Measurements from ENCODE around the gene DHRS2. TPM values are rescaled to one million over a fixed set of nuclear protein-coding genes. Genes with fewer than 3 reads are reported as not detected.

The DHRS2 gene
- total and polyA plus RNA-seq, 2 of the 4 experiments (the other 2 are of a cell fraction) = 0.12 to 0.18 TPM

GRCh38 chr14:23661542-23661941 lies 25.4 kb downstream of the DHRS2 start:
- Histone ChIP-seq H3K27me3 (ENCODE audit: control insufficient read depth, insufficient read depth, low read length) (peaks cover 4% of the 10 kb centered on the region; the same call in 1 of the 2 replicates), H3K27ac (ENCODE audit: insufficient read depth, low read length) (no peak overlapping the region), H2AK5ac (ENCODE audit: low read depth, low read length) (no peak overlapping the region), H2BK5ac (ENCODE audit: low read depth, low read length, poor library complexity, severe bottlenecking) (no peak overlapping the region), H3K4me1 (ENCODE audit: control insufficient read depth, insufficient read depth, low read length) (no peaks in the 10 kb centered on the region), H4K5ac (ENCODE audit: low read depth, low read length) (no peak overlapping the region), H3K4me2 (ENCODE audit: low read depth, low read length) (no peak overlapping the region), H4K91ac (ENCODE audit: insufficient read depth, low read depth, low read length) (no peak overlapping the region), H3K23ac (ENCODE audit: low read depth, low read length) (no peak overlapping the region), H3K79me1 (ENCODE audit: low read depth in 1 of 2, low read length in 2 of 2) (no peaks in the 10 kb centered on the region), H3K18ac (ENCODE audit: low read depth, low read length) (no peak overlapping the region), H2BK15ac (ENCODE audit: low read depth, low read length) (no peak overlapping the region), H2AK9ac (replicated peaks; ENCODE audit: low read depth, low read length, poor library complexity) (no peak overlapping the region), H2AFZ (replicated peaks; ENCODE audit: low read length, poor library complexity) (no peak overlapping the region), H3K56ac (ENCODE audit: extremely low read depth, insufficient read depth, low read length) (no peak overlapping the region), H3K9ac (ENCODE audit: low read depth, low read length) (no peak overlapping the region), H3K9me3 (ENCODE audit: control insufficient read depth, insufficient read depth, low read length) (no peaks in the 10 kb centered on the region), H4K8ac (ENCODE audit: low read depth in 2 of 2, low read length in 2 of 2) (no peak overlapping the region), H2BK120ac (ENCODE audit: low read depth, low read length) (no peak overlapping the region), H4K20me1 (ENCODE audit: insufficient read depth, low read length) (no peaks in the 10 kb centered on the region), H3K4ac (ENCODE audit: low read depth, low read length) (no peak overlapping the region), H3K36me3 (ENCODE audit: control insufficient read depth, insufficient read depth, low read length) (no peaks in the 10 kb centered on the region), H2BK20ac (ENCODE audit: low read depth, low read length) (no peak overlapping the region), H3K14ac (replicated peaks; ENCODE audit: low read depth, low read length) (no peak overlapping the region), H3K9me1 (ENCODE audit: insufficient read depth, low read length) (no peaks in the 10 kb centered on the region), H3K4me3 (ENCODE audit: insufficient read depth, low read depth, low read length) (no peak overlapping the region)
- TF ChIP-seq SMC3 (IDR thresholded peaks at IDR 0.05; ENCODE audit: low read depth, low read length) (no peak), CEBPB (IDR thresholded peaks at IDR 0.05; ENCODE audit: low read depth, low read length) (no peak), NFE2L2 (IDR thresholded peaks at IDR 0.05; ENCODE audit: low read depth, low read length) (no peak), RFX5 (IDR thresholded peaks at IDR 0.05; ENCODE audit: low read depth, low read length) (no peak), FOS (IDR thresholded peaks at IDR 0.05; ENCODE audit: low read depth, low read length) (no peak), RAD21 (IDR thresholded peaks at IDR 0.05; ENCODE audit: low read length) (no peak), BHLHE40 (IDR thresholded peaks at IDR 0.05; ENCODE audit: low read depth, low read length) (no peak), MAFK (IDR thresholded peaks at IDR 0.05; ENCODE audit: low read depth, low read length) (no peak), ELK1 (IDR thresholded peaks at IDR 0.05; ENCODE audit: borderline replicate concordance, low read depth, low read length) (no peak), MXI1 (IDR thresholded peaks at IDR 0.05; ENCODE audit: borderline replicate concordance, low read depth, low read length) (no peak), CTCF (conservative IDR thresholded peaks at IDR 0.05; ENCODE audit: low read depth, low read length) (no peak), USF2 (IDR thresholded peaks at IDR 0.05; ENCODE audit: low read depth, low read length) (no peak), MAZ (IDR thresholded peaks at IDR 0.05; ENCODE audit: borderline replicate concordance, low read depth, low read length) (no peak)
- in situ Hi-C loops (cut with MboI; ENCODE audit: low sequenced_read_pairs) (no loop called here), dilution Hi-C loops (cut with HindIII; ENCODE audit: low sequenced_read_pairs, unreplicated experiment) (no loop called here), intact Hi-C loops (cut with micrococcal nuclease) (no loop called here)
- BruUV-seq (replicated peaks) = no TSS peak
- CTCF ChIA-PET = no interaction called here
- ATAC-seq (ENCODE audit: low read depth) = no peak
- 10% methylated on average over 1 of the region's 5 CpGs; no CpG with 5 or more reads in 1 of the 2 experiments for WGBS, 2 experiments (ENCODE audit: extremely low coverage in 2 of 2, insufficient read length in 1 of 2)
- POLR2A ChIA-PET (ENCODE audit: unreplicated experiment) = no interaction called here
- DNase-seq = no peak
